B cell (primary cell): ENCODE measurements around the gene SCARB2. TPM values are rescaled to one million over a fixed set of nuclear protein-coding genes. Genes with fewer than 3 reads are reported as not detected.

Experiments used
- ATAC-seq: fragments of 200-7000 bp; cut with Tn5 transposase; one replicate; pipeline ENCODE4 v1.10.0; 2021; ENCODE audit warnings: low read depth, mild to moderate bottlenecking, moderate number of reproducible peaks, moderate library complexity
- CTCF ChIA-PET: fragments of 350-600 bp; sonication (Branson Sonifier 250); formaldehyde crosslinking; loops from one replicate; lab custom pipeline; 2021; ENCODE audit warnings: antibody characterized with exemption, inconsistent platforms; lab: Charles Lee
- POLR2A ChIA-PET: fragments of 350-600 bp; sonication (Branson Sonifier 250); formaldehyde crosslinking; loops from one replicate; lab custom pipeline; 2021; ENCODE audit warnings: antibody characterized with exemption; lab: Charles Lee
- DNase-seq: peaks from one replicate; pipeline ENCODE4 v3.0.0; 2013
- H2AFZ ChIP-seq: 2 replicates; pipeline ENCODE4 v1.6.1; 2012; ENCODE audit warnings: mild to moderate bottlenecking, low read depth, low read length; ENCODE audit not compliant: insufficient read depth, poor library complexity, severe bottlenecking
- H3K27ac ChIP-seq, 2 donors: 1 replicate in 1 of 2; 2 replicates in 1 of 2; pipeline ENCODE4 v1.5.1; 2012 to 2013; ENCODE audit warnings: low read length in 2 of 2, mild to moderate bottlenecking in 2 of 2, moderate library complexity in 1 of 2
- H3K27me3 ChIP-seq, 4 experiments: fragments of 200-600 bp in 1 of 4; sonication (generic) in 1 of 4; replicated peaks in 1 of 4; 1 replicate in 2 of 4; 2 replicates in 2 of 4; pipeline versions ENCODE4 v1.6.1 to v1.7.0; 2013 to 2016; ENCODE audit warnings: low read length in 3 of 4, mild to moderate bottlenecking in 2 of 4, mixed read lengths in 1 of 4, moderate library complexity in 1 of 4; ENCODE audit not compliant: insufficient read depth in 4 of 4, control insufficient read depth in 3 of 4; ENCODE audit errors: control extremely low read depth in 1 of 4
- H3K36me3 ChIP-seq, 2 experiments: replicated peaks in 1 of 2; 1 replicate in 1 of 2; 2 replicates in 1 of 2; pipeline versions ENCODE4 v1.6.1 to v1.7.1; 2013; ENCODE audit warnings: low read length in 1 of 2; ENCODE audit not compliant: insufficient read depth in 2 of 2, control insufficient read depth in 1 of 2; ENCODE audit errors: control extremely low read depth in 1 of 2, extremely low read depth in 1 of 2
- H3K4me1 ChIP-seq, 2 donors: fragments of 200-600 bp in 1 of 2; sonication (generic) in 1 of 2; 1 replicate in 1 of 2; 2 replicates in 1 of 2; pipeline versions ENCODE4 v1.5.1 to v1.6.1; 2013 to 2017; ENCODE audit warnings: low read length in 2 of 2; ENCODE audit not compliant: control insufficient read depth in 2 of 2, insufficient read depth in 2 of 2
- H3K4me2 ChIP-seq: replicated peaks from 2 replicates; pipeline ENCODE3; 2012; ENCODE audit warnings: mild to moderate bottlenecking, low read depth, low read length; ENCODE audit not compliant: poor library complexity, severe bottlenecking
- H3K4me3 ChIP-seq, 5 experiments: fragments of 200-600 bp in 1 of 5; sonication (generic) in 1 of 5; 1 replicate in 3 of 5; 2 replicates in 2 of 5; pipeline versions ENCODE4 v1.5.1 to v1.7.0; 2011 to 2016; ENCODE audit warnings: low read length in 4 of 5, mild to moderate bottlenecking in 4 of 5, low read depth in 2 of 5, control low read depth in 1 of 5, moderate library complexity in 1 of 5; ENCODE audit not compliant: insufficient read depth in 1 of 5; ENCODE audit errors: control extremely low read depth in 1 of 5, extremely low read depth in 1 of 5
- H3K79me2 ChIP-seq: fragments of 200-600 bp; sonication (generic); one replicate; pipeline ENCODE4 v1.6.0; 2016; ENCODE audit warnings: low read length; ENCODE audit not compliant: control insufficient read depth, insufficient read depth
- H3K9ac ChIP-seq: fragments of 200-600 bp; sonication (generic); 2 replicates; pipeline ENCODE4 v1.6.1; 2017; ENCODE audit warnings: mild to moderate bottlenecking, low read length, moderate library complexity
- H3K9me3 ChIP-seq, 3 donors: one replicate each; pipeline versions ENCODE4 v1.6.1 to v1.7.1; 2013; ENCODE audit warnings: low read length in 2 of 3; ENCODE audit not compliant: control insufficient read depth in 2 of 3, insufficient read depth in 1 of 3; ENCODE audit errors: control extremely low read depth in 1 of 3
- H4K20me1 ChIP-seq: 2 replicates; pipeline ENCODE4 v1.6.0; 2012; ENCODE audit warnings: mild to moderate bottlenecking, low read length; ENCODE audit not compliant: insufficient read depth, control insufficient read depth, poor library complexity, severe bottlenecking
- H3K27ac Mint-ChIP-seq: one replicate; pipeline ENCODE4 v1.8.0; 2021; ENCODE audit warnings: mixed read lengths
- H3K27me3 Mint-ChIP-seq: one replicate; pipeline ENCODE4 v1.8.0; 2021; ENCODE audit warnings: mixed read lengths
- H3K4me1 Mint-ChIP-seq: one replicate; pipeline ENCODE4 v1.8.0; 2021; ENCODE audit warnings: mixed read lengths
- H3K4me3 Mint-ChIP-seq: one replicate; pipeline ENCODE4 v1.8.0; 2021; ENCODE audit warnings: mixed read lengths
- H3K9me3 Mint-ChIP-seq: one replicate; pipeline ENCODE4 v1.8.0; 2022; ENCODE audit warnings: mixed read lengths; ENCODE audit not compliant: insufficient read depth
- EZH2 ChIP-seq: IDR thresholded peaks from 2 replicates; pipeline ENCODE4 v1.6.1; 2012; ENCODE audit warnings: borderline replicate concordance, low read depth, mild to moderate bottlenecking, moderate library complexity, low read length; ENCODE audit not compliant: insufficient read depth, poor library complexity, severe bottlenecking
- WGBS: methylation state at CpG from one replicate; pipeline ENCODE4 v1.1.5; 2013; ENCODE audit warnings: missing lambda C conversion rate; ENCODE audit not compliant: insufficient coverage; 5-methylcytosine and 5-hydroxymethylcytosine counted together
- intact Hi-C: fragments of 100-400 bp; cut with micrococcal nuclease; formaldehyde crosslinking; loops from one replicate; pipeline ENCODE4 v1.10.0; 2022
- polyA plus RNA-seq: library from polyadenylated mRNA; depleted of rRNA; stranded (reverse); fragments of >200 nt; gene quantifications from 2 replicates; pipeline ENCODE4 v1.2.3, GENCODE V29; 2012
- total RNA-seq, 2 donors: library from RNA; stranded (reverse); fragments of 120-200 nt in 1 of 2; gene quantifications; 1 replicate in 1 of 2; 2 replicates in 1 of 2; pipeline versions ENCODE4 v1.2.3 to v1.2.4, GENCODE V29; 2013 to 2022
- TF ChIP-seq, protein P1 (sequence below): fragments of 200-600 bp; IDR thresholded peaks from one replicate; pipeline ENCODE4 v1.8.0; 2022; ENCODE audit warnings: antibody characterized with exemption, mild to moderate bottlenecking

SCARB2 gene
- total and polyA plus RNA-seq, 2 donors (not counting 1 experiment from before 2014, with no cell fraction given) = 7.8 to 30.3 TPM

DNA sequence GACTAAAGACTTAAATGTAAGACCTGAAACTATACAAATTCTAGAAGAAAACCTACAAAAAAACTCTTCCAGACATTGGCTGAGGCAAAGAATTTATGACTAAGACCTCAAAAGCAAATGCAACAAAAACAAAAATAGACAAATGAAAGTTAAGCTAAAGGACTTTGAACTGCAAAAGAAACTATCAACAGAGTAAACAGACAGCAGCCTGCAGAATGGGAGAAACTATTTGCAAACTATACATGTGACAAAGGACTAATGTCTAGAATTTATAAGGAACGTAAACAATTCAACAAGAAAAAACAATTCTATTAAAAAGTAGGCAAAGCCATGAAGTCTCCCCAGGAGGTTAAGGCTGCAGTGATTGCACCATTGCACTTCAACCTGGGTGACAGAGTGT is 46.9 kb upstream of the SCARB2 start:
- no peaks in the 10 kb centered on the region for H3K4me1 Mint-ChIP-seq
- TF ChIP-seq, protein P1, sequence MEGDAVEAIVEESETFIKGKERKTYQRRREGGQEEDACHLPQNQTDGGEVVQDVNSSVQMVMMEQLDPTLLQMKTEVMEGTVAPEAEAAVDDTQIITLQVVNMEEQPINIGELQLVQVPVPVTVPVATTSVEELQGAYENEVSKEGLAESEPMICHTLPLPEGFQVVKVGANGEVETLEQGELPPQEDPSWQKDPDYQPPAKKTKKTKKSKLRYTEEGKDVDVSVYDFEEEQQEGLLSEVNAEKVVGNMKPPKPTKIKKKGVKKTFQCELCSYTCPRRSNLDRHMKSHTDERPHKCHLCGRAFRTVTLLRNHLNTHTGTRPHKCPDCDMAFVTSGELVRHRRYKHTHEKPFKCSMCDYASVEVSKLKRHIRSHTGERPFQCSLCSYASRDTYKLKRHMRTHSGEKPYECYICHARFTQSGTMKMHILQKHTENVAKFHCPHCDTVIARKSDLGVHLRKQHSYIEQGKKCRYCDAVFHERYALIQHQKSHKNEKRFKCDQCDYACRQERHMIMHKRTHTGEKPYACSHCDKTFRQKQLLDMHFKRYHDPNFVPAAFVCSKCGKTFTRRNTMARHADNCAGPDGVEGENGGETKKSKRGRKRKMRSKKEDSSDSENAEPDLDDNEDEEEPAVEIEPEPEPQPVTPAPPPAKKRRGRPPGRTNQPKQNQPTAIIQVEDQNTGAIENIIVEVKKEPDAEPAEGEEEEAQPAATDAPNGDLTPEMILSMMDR = no peak
- no peak for TF ChIP-seq EZH2
- Histone ChIP-seq H3K4me1 (no peaks in the 10 kb centered on the region), H3K27ac (no peak overlapping the region), H3K27me3 (peaks cover 0 to 8% (median 0%) of the 10 kb centered on the region in 4 experiments), H4K20me1 (no peaks in the 10 kb centered on the region), H3K36me3 (no peaks in the 10 kb centered on the region), H3K4me2 (no peak overlapping the region), H3K4me3 (no peak overlapping the region), H3K79me2 (no peaks in the 10 kb centered on the region), H3K9me3 (no peaks in the 10 kb centered on the region), H2AFZ (no peak overlapping the region), H3K9ac (no peak overlapping the region)
- WGBS = no CpG with 5 or more reads among the region's 1 CpG
- no peak overlapping the region for H3K4me3 Mint-ChIP-seq
- no peak for DNase-seq
- ATAC-seq = no peak
- ChIA-PET CTCF (no interaction called here), POLR2A (no interaction called here)
- intact Hi-C loops = no loop called here
- no peaks in the 10 kb centered on the region for H3K9me3 Mint-ChIP-seq
- H3K27me3 Mint-ChIP-seq = peaks cover 27% of the 10 kb centered on the region
- no peak overlapping the region for H3K27ac Mint-ChIP-seq

DNA sequence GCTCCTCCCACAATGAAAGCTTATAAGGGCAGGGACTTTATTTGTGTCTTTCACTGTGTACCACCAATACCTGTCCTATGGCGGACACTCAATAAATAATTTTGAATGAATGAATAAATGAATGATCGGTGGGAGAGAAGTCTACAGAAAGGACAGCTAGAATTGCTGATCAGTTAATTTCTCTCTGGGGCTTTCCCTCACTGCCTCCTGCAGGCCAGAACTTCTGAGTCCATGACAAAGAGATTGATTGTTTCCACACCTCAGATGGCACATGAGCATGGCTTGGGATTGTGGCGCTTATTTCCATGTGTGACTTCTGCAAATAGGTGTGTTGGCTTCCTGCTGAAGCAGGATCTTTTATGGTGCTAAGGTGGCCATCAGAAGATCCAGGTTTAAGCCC is 44.2 kb upstream of the SCARB2 start:
- intact Hi-C loops = no loop called here
- Histone ChIP-seq H3K4me1 (no peaks in the 10 kb centered on the region), H3K9ac (no peak overlapping the region), H3K79me2 (no peaks in the 10 kb centered on the region), H3K4me2 (no peak overlapping the region), H3K27me3 (peaks cover 0 to 13% (median 8%) of the 10 kb centered on the region in 4 experiments), H3K36me3 (no peaks in the 10 kb centered on the region), H3K4me3 (no peak overlapping the region), H2AFZ (no peak overlapping the region), H3K9me3 (no peaks in the 10 kb centered on the region), H3K27ac (no peak overlapping the region), H4K20me1 (no peaks in the 10 kb centered on the region)
- Mint-ChIP-seq H3K4me3 (no peak overlapping the region), H3K27me3 (peaks cover 41% of the 10 kb centered on the region), H3K4me1 (no peaks in the 10 kb centered on the region), H3K9me3 (no peaks in the 10 kb centered on the region), H3K27ac (no peak overlapping the region)
- ATAC-seq (no peak), DNase-seq (no peak)
- CTCF ChIA-PET = no interaction called here
- 100% methylated on average over 2 of the region's 3 CpGs for WGBS
- TF ChIP-seq, protein P1 = no peak
- no peak for TF ChIP-seq EZH2
- POLR2A ChIA-PET = no interaction called here
